Measurements from ENCODE around the gene PRR5. TPM values are rescaled to one million over a fixed set of nuclear protein-coding genes. Genes with fewer than 3 reads are reported as not detected.
A peak's percentile ranks its signal among the peaks of the same experiment; 100 is the strongest.

PRR5 gene
- total RNA-seq, 1 donor from 2014 or later: 13.5 TPM

GRCh38 chr22:44753189-44754042 lies 51.4 kb downstream of the PRR5 start:
- peak overlapping the region; percentile 4 for H3K4me3 Mint-ChIP-seq (ENCODE audit: unreplicated experiment)
- H3K27me3 Mint-ChIP-seq (ENCODE audit: unreplicated experiment): peaks cover 53% of the 10 kb centered on the region
- TF ChIP-seq, protein P1, sequence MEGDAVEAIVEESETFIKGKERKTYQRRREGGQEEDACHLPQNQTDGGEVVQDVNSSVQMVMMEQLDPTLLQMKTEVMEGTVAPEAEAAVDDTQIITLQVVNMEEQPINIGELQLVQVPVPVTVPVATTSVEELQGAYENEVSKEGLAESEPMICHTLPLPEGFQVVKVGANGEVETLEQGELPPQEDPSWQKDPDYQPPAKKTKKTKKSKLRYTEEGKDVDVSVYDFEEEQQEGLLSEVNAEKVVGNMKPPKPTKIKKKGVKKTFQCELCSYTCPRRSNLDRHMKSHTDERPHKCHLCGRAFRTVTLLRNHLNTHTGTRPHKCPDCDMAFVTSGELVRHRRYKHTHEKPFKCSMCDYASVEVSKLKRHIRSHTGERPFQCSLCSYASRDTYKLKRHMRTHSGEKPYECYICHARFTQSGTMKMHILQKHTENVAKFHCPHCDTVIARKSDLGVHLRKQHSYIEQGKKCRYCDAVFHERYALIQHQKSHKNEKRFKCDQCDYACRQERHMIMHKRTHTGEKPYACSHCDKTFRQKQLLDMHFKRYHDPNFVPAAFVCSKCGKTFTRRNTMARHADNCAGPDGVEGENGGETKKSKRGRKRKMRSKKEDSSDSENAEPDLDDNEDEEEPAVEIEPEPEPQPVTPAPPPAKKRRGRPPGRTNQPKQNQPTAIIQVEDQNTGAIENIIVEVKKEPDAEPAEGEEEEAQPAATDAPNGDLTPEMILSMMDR (IDR thresholded peaks at IDR 0.05): no peak
- peaks cover 9% of the 10 kb centered on the region for H3K4me1 Mint-ChIP-seq (ENCODE audit: unreplicated experiment)
- H3K9me3 Mint-ChIP-seq (ENCODE audit: unreplicated experiment): no peaks in the 10 kb centered on the region
- DNase-seq (ENCODE audit: extremely low spot score, unreplicated experiment): no peak
- no peak overlapping the region for H3K27ac Mint-ChIP-seq (ENCODE audit: unreplicated experiment)
- H3K36me3 Mint-ChIP-seq (ENCODE audit: unreplicated experiment): no peaks in the 10 kb centered on the region

- TF ChIP-seq, protein P1 (IDR thresholded peaks at IDR 0.05): no peak
- Mint-ChIP-seq H3K9me3 (ENCODE audit: unreplicated experiment) (no peaks in the 10 kb centered on the region), H3K27ac (ENCODE audit: unreplicated experiment) (no peak overlapping the region), H3K4me1 (ENCODE audit: unreplicated experiment) (peaks cover 14% of the 10 kb centered on the region), H3K27me3 (ENCODE audit: unreplicated experiment) (peaks cover 55% of the 10 kb centered on the region), H3K36me3 (ENCODE audit: unreplicated experiment) (no peaks in the 10 kb centered on the region), H3K4me3 (ENCODE audit: unreplicated experiment) (no peak overlapping the region)
- no peak for DNase-seq (ENCODE audit: extremely low spot score, unreplicated experiment)
These were observed 53.0 kb downstream of the PRR5 start for GRCh38 chr22:44754998-44755397.

DNA sequence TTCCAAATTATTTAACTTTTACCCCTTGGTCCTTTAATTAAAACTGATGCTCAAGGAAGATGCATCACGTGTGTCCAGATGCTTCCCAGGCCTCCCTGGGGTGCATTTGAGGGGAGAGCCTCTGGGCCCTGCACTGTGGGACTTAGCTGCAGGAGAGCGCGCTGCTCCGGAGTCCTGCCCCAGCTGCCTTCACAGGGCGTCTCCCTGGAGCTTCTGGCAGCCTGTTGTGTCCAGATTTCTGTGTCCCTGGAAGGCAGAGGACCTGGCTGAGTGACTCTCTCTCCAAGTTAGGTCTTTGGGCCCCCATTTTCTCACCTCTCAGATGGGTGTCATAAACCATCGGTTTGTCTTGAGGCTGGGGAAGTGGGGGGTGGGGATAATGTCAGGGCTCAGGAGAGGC lies 53.4 kb downstream of the PRR5 start:
- H3K36me3 Mint-ChIP-seq (ENCODE audit: unreplicated experiment): no peaks in the 10 kb centered on the region
- TF ChIP-seq, protein P1 (IDR thresholded peaks at IDR 0.05): no peak
- H3K4me3 Mint-ChIP-seq (ENCODE audit: unreplicated experiment): no peak overlapping the region
- no peak overlapping the region for H3K27ac Mint-ChIP-seq (ENCODE audit: unreplicated experiment)
- H3K9me3 Mint-ChIP-seq (ENCODE audit: unreplicated experiment): no peaks in the 10 kb centered on the region
- H3K4me1 Mint-ChIP-seq (ENCODE audit: unreplicated experiment): peaks cover 14% of the 10 kb centered on the region
- H3K27me3 Mint-ChIP-seq (ENCODE audit: unreplicated experiment): peaks cover 53% of the 10 kb centered on the region
- no peak for DNase-seq (ENCODE audit: extremely low spot score, unreplicated experiment)

- H3K36me3 Mint-ChIP-seq (ENCODE audit: unreplicated experiment): no peaks in the 10 kb centered on the region
- H3K27me3 Mint-ChIP-seq (ENCODE audit: unreplicated experiment): peaks cover 53% of the 10 kb centered on the region
- H3K4me1 Mint-ChIP-seq (ENCODE audit: unreplicated experiment): peaks cover 14% of the 10 kb centered on the region
- no peak for DNase-seq (ENCODE audit: extremely low spot score, unreplicated experiment)
- H3K4me3 Mint-ChIP-seq (ENCODE audit: unreplicated experiment): no peak overlapping the region
- no peak overlapping the region for H3K27ac Mint-ChIP-seq (ENCODE audit: unreplicated experiment)
- TF ChIP-seq, protein P1 (IDR thresholded peaks at IDR 0.05): no peak
- no peaks in the 10 kb centered on the region for H3K9me3 Mint-ChIP-seq (ENCODE audit: unreplicated experiment)
These were observed 54.0 kb downstream of the PRR5 start for GRCh38 chr22:44755956-44756361.

DNA sequence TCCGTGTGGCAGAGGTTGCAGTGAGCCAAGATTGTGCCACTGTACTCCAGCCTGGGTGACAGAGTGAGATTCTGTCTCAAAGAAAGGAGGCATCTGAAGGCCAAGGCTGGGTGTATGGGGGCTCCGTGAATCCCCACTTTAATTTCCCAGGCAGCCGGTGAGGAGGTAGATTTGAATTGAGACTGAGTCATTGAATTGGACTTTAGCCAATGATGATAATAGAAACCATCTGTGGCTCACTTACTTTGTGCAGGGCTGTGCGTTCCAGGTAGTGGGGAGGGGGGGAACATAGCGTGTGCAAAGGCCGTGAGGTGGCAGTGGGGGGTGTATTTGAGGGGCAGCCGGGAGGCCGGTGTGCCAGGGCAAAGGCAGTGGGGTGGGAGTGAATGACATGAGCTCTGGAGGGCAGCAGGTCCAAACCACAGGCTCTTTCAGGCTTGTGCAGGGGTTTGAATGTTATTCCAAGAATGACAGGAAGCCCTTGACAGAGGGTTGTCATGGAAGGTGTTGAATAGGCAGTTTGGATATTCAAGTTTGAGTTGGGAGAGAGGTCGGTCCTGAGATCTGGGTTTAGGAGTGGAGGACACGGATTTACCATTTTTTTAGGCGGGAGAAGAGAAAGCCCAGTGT lies 56.5 kb downstream of the PRR5 start:
- H3K4me1 Mint-ChIP-seq (ENCODE audit: unreplicated experiment): peaks cover 10% of the 10 kb centered on the region
- no peak for DNase-seq (ENCODE audit: extremely low spot score, unreplicated experiment)
- TF ChIP-seq, protein P1 (IDR thresholded peaks at IDR 0.05): no peak
- H3K9me3 Mint-ChIP-seq (ENCODE audit: unreplicated experiment): no peaks in the 10 kb centered on the region
- no peak overlapping the region for H3K27ac Mint-ChIP-seq (ENCODE audit: unreplicated experiment)
- no peaks in the 10 kb centered on the region for H3K36me3 Mint-ChIP-seq (ENCODE audit: unreplicated experiment)
- no peak overlapping the region for H3K4me3 Mint-ChIP-seq (ENCODE audit: unreplicated experiment)
- H3K27me3 Mint-ChIP-seq (ENCODE audit: unreplicated experiment): peaks cover 50% of the 10 kb centered on the region
